ENCODE measurements around the gene CDH12. TPM values are rescaled to one million over a fixed set of nuclear protein-coding genes. Genes with fewer than 3 reads are reported as not detected.

The CDH12 gene
- total and polyA plus RNA-seq, 2 donors (not counting 3 experiments of a cell fraction or from before 2014, with no cell fraction given) = 0.03 TPM; not detected in 1

- CTCF ChIA-PET = interaction anchor here (0.6 kb wide), 1 partner anchor 25 kb away, joined by 3 read pairs; no protein-coding TSS in a partner anchor
- Histone ChIP-seq H3K4me3 (replicated peaks in 1 of 3; ENCODE audit: insufficient read depth in 1 of 3, low read depth in 1 of 3, low read length in 3 of 3) (no peak overlapping the region), H2AFZ (ENCODE audit: low read depth, low read length) (no peak overlapping the region), H3K27ac (ENCODE audit: insufficient read depth, low read depth, low read length) (no peak overlapping the region), H3K4me1 (ENCODE audit: control insufficient read depth, extremely low read depth, insufficient read depth, low read length) (no peaks in the 10 kb centered on the region), H3K4me2 (ENCODE audit: insufficient read depth, low read length) (no peak overlapping the region), H4K20me1 (replicated peaks; ENCODE audit: control insufficient read depth, extremely low read depth, insufficient read depth, low read length) (no peaks in the 10 kb centered on the region), H3K9me1 (replicated peaks; ENCODE audit: control insufficient read depth, extremely low read depth, insufficient read depth, low read length) (no peaks in the 10 kb centered on the region), H3K79me2 (ENCODE audit: control insufficient read depth, insufficient read depth, low read length) (no peaks in the 10 kb centered on the region), H3K9me3 (replicated peaks; ENCODE audit: control insufficient read depth, insufficient read depth, low read length) (no peaks in the 10 kb centered on the region), H3K27me3 (ENCODE audit: control insufficient read depth in 2 of 2, insufficient read depth in 2 of 2, low read length in 2 of 2) (no peaks in the 10 kb centered on the region), H3K36me3 (ENCODE audit: control insufficient read depth in 2 of 2, extremely low read depth in 1 of 2, insufficient read depth in 2 of 2, low read length in 2 of 2) (no peaks in the 10 kb centered on the region), H3K9ac (replicated peaks; ENCODE audit: extremely low read depth, insufficient read depth, low read length) (no peak overlapping the region)
- FAIRE-seq (no peak), DNase-seq (ENCODE audit: low read depth, low spot score) (no peak)
- no peak for TF ChIP-seq GATA2 (IDR thresholded peaks at IDR 0.05; ENCODE audit: insufficient read depth, insufficient read length, low read depth, low read length)
- no peak for TF ChIP-seq MYC (IDR thresholded peaks at IDR 0.05; ENCODE audit: low read depth, low read length)
- TF ChIP-seq POLR2A (IDR thresholded peaks at IDR 0.05; ENCODE audit: low read depth, low read length) = no peak
- no peak for TF ChIP-seq POLR2AphosphoS5 (IDR thresholded peaks at IDR 0.05; ENCODE audit: insufficient read depth, low read depth, low read length)
- TF ChIP-seq FOS (IDR thresholded peaks at IDR 0.05; ENCODE audit: borderline replicate concordance, insufficient read depth, low read length) = no peak
- TF ChIP-seq MAX (IDR thresholded peaks at IDR 0.05; ENCODE audit: insufficient read depth, insufficient read length) = no peak
- TF ChIP-seq CTCF (IDR thresholded peaks at IDR 0.05; ENCODE audit: extremely low read depth in 1 of 2, insufficient read depth in 1 of 2, low read depth in 1 of 2, low read length in 2 of 2) = no peak
- no peak for TF ChIP-seq EZH2 (IDR thresholded peaks at IDR 0.05; ENCODE audit: borderline replicate concordance, low read depth, low read length, severe bottlenecking)
- TF ChIP-seq JUN (IDR thresholded peaks at IDR 0.05; ENCODE audit: borderline replicate concordance, insufficient read depth, insufficient read length, low read depth) = no peak
- BruUV-seq (replicated peaks) = no TSS peak
- POLR2A ChIA-PET = interaction anchor here (0.6 kb wide), 1 partner anchor 124 kb away, joined by 4 read pairs; no protein-coding TSS in a partner anchor
- intact Hi-C loops (cut with micrococcal nuclease) = no loop called here
- dilution Hi-C loops (cut with MboI; ENCODE audit: extremely low pct_ligation_motif_present, low sequenced_read_pairs) = no loop called here
Observed at GRCh38 chr5:22033066-22033465, 820.1 kb downstream of the CDH12 start.

Data from endothelial cell of umbilical vein (primary cell).